ENCODE measurements around the gene SQSTM1. TPM values are rescaled to one million over a fixed set of nuclear protein-coding genes. Genes with fewer than 3 reads are reported as not detected.

SQSTM1 gene
- total RNA-seq, 1 experiment from 2014 or later: 985 TPM

DNA sequence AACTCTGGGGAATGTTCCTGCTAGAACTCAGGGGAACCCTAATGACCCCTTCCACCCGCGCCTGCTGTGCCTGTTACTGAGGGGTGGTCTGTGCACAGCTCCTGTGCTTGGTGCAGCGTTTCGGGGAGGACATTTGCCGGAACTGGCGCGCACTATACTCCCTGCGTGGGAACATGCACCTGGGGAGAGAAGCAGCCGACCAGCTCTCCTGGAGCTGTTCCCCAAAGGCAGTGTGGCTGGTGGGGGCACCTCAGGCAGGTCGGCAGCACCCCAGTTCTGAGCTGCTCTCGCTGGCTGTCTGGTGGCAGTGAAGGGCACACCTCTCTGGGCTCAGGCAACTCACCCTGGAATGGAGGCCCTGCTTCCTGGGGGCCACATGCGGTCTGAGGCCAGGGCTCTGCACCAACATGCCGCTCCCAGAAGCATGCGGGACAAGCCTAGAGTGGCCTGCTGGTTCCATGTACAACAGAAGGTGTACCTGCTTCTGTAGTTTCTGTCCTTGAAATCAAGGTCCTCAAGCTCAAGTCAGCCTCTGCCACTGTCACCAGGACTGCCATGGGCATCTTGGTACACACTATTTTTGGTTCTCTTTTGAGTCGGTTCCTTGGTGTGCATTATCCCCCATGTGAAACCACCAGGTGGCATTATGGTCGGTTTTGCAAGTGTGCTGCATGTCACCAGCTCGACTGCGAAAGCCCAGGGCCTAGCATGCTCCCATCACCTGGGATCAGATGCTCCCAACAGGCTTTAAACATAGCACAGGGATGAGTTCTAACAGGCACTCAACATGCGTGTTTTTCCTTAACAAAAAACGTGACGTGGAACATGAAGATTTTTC is 45.8 kb downstream of the SQSTM1 start:
- no peak for DNase-seq (ENCODE audit: low read depth, low spot score)
- Histone ChIP-seq H3K27ac (ENCODE audit: low read length) (no peak overlapping the region), H3K9me3 (ENCODE audit: control insufficient read depth, insufficient read depth, low read depth, low read length) (no peaks in the 10 kb centered on the region), H3K36me3 (ENCODE audit: control insufficient read depth, insufficient read depth, low read length) (peaks cover 6% of the 10 kb centered on the region; the same call in 1 of the 2 replicates), H3K4me3 (ENCODE audit: low read depth in 2 of 2, low read length in 2 of 2) (no peak overlapping the region), H3K27me3 (ENCODE audit: control insufficient read depth, insufficient read depth, low read length) (no peaks in the 10 kb centered on the region), H3K4me1 (ENCODE audit: control insufficient read depth, insufficient read depth, low read length) (no peaks in the 10 kb centered on the region)
- POLR2A ChIA-PET: interaction anchor here (0.6 kb wide), 1 partner anchor 14 kb away, joined by 3 read pairs; no protein-coding TSS in a partner anchor
- TF ChIP-seq POLR2AphosphoS5 (IDR thresholded peaks at IDR 0.05; ENCODE audit: low read depth, low read length) (no peak), CTCF (IDR thresholded peaks at IDR 0.05) (no peak; the same call in 1 of the 2 replicates)
- intact Hi-C loops (cut with micrococcal nuclease; ENCODE audit: unreplicated experiment) (no loop called here), in situ Hi-C loops (cut with HindIII; ENCODE audit: low pct_unique_long_range_greater_than_20kb, low sequenced_read_pairs) (no loop called here)
- BruUV-seq (replicated peaks): no TSS peak
- CTCF ChIA-PET: no interaction called here
- ATAC-seq: 0 out of 2 replicates have a peak, but pooled peaks have one; percentile 33

DNA sequence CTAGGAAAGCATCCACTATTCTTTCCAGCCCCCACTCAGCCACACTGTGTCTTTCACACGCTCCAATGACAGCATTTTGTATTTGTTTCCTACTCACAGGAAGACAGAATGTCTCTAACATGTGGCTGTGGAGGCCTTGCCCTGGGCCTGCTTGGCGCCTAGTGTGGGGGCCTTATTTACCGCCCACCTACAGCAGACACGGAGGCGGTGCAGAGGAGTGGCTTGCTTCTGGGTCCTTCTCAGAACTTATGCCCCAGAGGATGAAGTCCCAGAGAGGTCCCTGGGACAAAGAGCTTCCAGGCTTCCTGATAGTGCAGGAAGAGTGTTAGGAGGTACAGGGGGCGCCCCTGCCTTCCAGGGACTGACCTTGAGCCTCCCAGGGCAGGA is 46.4 kb downstream of the SQSTM1 start:
- ATAC-seq: no peak
- Histone ChIP-seq H3K27ac (ENCODE audit: low read length) (no peak overlapping the region), H3K4me3 (ENCODE audit: low read depth in 2 of 2, low read length in 2 of 2) (no peak overlapping the region), H3K9me3 (ENCODE audit: control insufficient read depth, insufficient read depth, low read depth, low read length) (no peaks in the 10 kb centered on the region), H3K36me3 (ENCODE audit: control insufficient read depth, insufficient read depth, low read length) (peaks cover 6% of the 10 kb centered on the region; the same call in 1 of the 2 replicates), H3K4me1 (ENCODE audit: control insufficient read depth, insufficient read depth, low read length) (no peaks in the 10 kb centered on the region), H3K27me3 (ENCODE audit: control insufficient read depth, insufficient read depth, low read length) (no peaks in the 10 kb centered on the region)
- TF ChIP-seq TCF7L2 (IDR thresholded peaks at IDR 0.05; ENCODE audit: low read depth, low read length) (no peak), SIN3A (IDR thresholded peaks at IDR 0.05; ENCODE audit: borderline replicate concordance, insufficient read depth, low read depth, low read length) (no peak), CTCF (IDR thresholded peaks at IDR 0.05) (no peak), POLR2AphosphoS5 (IDR thresholded peaks at IDR 0.05; ENCODE audit: low read depth, low read length) (no peak)
- TF ChIP-seq, protein P1, sequence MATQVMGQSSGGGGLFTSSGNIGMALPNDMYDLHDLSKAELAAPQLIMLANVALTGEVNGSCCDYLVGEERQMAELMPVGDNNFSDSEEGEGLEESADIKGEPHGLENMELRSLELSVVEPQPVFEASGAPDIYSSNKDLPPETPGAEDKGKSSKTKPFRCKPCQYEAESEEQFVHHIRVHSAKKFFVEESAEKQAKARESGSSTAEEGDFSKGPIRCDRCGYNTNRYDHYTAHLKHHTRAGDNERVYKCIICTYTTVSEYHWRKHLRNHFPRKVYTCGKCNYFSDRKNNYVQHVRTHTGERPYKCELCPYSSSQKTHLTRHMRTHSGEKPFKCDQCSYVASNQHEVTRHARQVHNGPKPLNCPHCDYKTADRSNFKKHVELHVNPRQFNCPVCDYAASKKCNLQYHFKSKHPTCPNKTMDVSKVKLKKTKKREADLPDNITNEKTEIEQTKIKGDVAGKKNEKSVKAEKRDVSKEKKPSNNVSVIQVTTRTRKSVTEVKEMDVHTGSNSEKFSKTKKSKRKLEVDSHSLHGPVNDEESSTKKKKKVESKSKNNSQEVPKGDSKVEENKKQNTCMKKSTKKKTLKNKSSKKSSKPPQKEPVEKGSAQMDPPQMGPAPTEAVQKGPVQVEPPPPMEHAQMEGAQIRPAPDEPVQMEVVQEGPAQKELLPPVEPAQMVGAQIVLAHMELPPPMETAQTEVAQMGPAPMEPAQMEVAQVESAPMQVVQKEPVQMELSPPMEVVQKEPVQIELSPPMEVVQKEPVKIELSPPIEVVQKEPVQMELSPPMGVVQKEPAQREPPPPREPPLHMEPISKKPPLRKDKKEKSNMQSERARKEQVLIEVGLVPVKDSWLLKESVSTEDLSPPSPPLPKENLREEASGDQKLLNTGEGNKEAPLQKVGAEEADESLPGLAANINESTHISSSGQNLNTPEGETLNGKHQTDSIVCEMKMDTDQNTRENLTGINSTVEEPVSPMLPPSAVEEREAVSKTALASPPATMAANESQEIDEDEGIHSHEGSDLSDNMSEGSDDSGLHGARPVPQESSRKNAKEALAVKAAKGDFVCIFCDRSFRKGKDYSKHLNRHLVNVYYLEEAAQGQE (IDR thresholded peaks at IDR 0.05; ENCODE audit: insufficient read depth in 1 of 2, low read depth in 2 of 2, low read length in 1 of 2): no peak
- CTCF ChIA-PET: no interaction called here
- no TSS peak for BruUV-seq (replicated peaks)
- in situ Hi-C loops (cut with HindIII; ENCODE audit: low pct_unique_long_range_greater_than_20kb, low sequenced_read_pairs) (no loop called here), intact Hi-C loops (cut with micrococcal nuclease; ENCODE audit: unreplicated experiment) (no loop called here)
- POLR2A ChIA-PET: interaction anchor here (0.6 kb wide), 1 partner anchor 14 kb away, joined by 3 read pairs; no protein-coding TSS in a partner anchor
- no peak for DNase-seq (ENCODE audit: low read depth, low spot score)

Measured in Panc1 (cell line).